Measurements from ENCODE around the gene RALGAPA2.
"Not testable (repeated sequence)": the region's sequence is repeated elsewhere in the genome, so short reads cannot be mapped to it uniquely, and the experiment has no call there.

Gene RALGAPA2

DNA sequence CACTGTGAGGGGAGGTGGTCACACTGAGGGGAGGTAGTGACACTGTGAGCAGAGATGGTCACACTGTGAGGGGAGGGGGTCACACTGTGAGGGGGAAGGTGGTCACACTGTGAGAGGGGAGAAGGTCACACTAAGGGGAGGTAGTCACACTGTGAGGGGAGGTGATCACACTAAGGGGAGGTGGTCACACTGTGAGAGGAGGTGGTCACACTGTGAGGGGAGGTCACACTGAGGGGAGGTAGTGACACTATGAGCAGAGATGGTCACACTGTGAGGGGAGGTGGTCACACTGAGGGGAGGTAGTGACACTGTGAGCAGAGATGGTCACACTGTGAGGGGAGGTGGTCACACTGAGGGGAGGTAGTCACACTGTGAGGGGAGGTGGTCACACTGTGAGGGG, 356.9 kb downstream of the RALGAPA2 start:
- DNase-seq (ENCODE audit: low read depth in 4 of 4, low spot score in 1 of 4), result not testable (repeated sequence)

DNA sequence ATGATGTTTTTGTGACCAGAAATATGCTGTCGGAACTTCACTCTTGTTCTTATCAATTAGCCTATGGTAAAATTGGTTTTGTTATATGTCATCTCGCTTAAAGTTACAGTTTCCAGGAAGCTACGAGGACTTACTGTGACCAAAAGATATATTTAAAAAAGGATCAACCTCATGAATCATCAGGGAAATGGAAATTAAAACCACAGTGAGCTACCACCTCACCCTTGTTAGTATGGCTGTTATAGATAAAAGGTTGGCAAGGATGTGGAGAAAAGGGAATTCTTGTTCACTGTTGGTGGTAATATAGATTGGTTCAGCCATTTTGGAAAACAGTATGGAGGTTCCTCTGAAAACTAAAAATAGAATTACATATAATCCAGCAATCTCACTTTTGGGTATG, 358.9 kb downstream of the RALGAPA2 start:
- DNase-seq (ENCODE audit: low read depth in 4 of 4, low spot score in 1 of 4), result no peak

DNA sequence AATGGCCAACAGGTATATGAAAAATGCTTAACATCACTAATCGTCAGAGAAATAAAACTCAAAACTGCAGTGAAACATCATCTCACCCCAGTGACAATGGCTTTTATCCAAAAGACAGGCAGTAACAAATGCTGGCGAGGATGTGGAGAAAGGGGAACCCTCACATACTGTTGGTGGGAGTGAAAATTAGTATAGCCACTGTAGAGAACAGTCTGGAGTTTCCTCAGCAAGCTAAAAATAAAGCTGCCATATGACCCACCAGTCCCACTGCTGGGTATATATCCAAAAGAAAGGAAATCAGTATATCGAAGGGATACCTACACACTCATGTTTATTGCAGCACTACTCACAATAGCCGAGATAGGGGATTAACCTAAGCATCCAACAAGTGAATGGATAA, 368.0 kb downstream of the RALGAPA2 start:
- no peak for DNase-seq (ENCODE audit: low read depth in 4 of 4, low spot score in 1 of 4)

DNA sequence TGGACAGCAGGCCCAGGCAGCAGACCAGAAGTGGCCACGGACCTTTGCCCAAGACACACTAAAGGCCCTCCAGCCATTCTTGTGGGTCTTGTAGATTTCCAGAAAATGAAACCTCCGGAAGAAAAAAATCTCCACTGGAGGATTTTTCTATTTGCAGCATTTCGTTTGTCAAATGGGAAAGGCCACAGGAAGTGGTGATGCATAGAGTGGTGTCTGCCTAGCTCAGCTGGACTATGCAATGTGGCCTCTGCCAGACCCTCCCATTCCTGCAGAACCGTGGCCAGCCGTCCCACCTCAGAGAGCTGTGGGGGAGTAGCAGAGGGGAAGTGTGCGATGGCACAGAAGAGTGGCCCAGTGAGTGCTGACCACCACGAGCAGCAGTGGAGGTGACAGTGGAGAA, 368.5 kb downstream of the RALGAPA2 start:
- DNase-seq (ENCODE audit: low read depth in 4 of 4, low spot score in 1 of 4), result no peak

All from stimulated activated CD4-positive, alpha-beta T cell treated with anti-CD3 and anti-CD28 coated beads, Interleukin-1b, Interleukin-23, amount 100 ng/mL, for 24 hours (primary cell).